Testis (tissue), 3 donors: Measurements from ENCODE around the gene PCDHGA1. TPM values are rescaled to one million over a fixed set of nuclear protein-coding genes. Genes with fewer than 3 reads are reported as not detected.

Experiments used
- DNase-seq: peaks from one replicate; pipeline ENCODE4 v3.0.0-alpha.2; 2019
- H3K27ac ChIP-seq, 2 donors: fragments of 200-600 bp; sonication (generic); one replicate each; pipeline ENCODE4 v1.5.1; 2019
- H3K27me3 ChIP-seq: fragments of 200-600 bp; sonication (generic); one replicate; pipeline ENCODE4 v1.5.1; 2019
- H3K36me3 ChIP-seq: fragments of 200-600 bp; sonication (generic); one replicate; pipeline ENCODE4 v1.5.1; 2017; ENCODE audit warnings: low read depth; ENCODE audit errors: missing control alignments
- H3K4me1 ChIP-seq: fragments of 200-600 bp; sonication (generic); one replicate; pipeline ENCODE4 v1.5.1; 2019
- H3K4me3 ChIP-seq, 2 donors: fragments of 200-600 bp; sonication (generic); one replicate each; pipeline ENCODE4 v1.5.1; 2017 to 2019
- H3K9me3 ChIP-seq: fragments of 200-600 bp; sonication (generic); one replicate; pipeline ENCODE4 v1.5.1; 2017
- POLR2A ChIP-seq: fragments of 450-650 bp; IDR thresholded peaks from one replicate; pipeline ENCODE4 v1.6.1; 2017; ENCODE audit warnings: antibody characterized with exemption, mild to moderate bottlenecking, moderate library complexity
- WGBS, 2 donors: methylation state at CpG; one replicate each; pipeline ENCODE4 v1.1.5; 2018; 5-methylcytosine and 5-hydroxymethylcytosine counted together
- intact Hi-C: fragments of 100-400 bp; cut with DNase I; formaldehyde crosslinking; loops from one replicate; pipeline ENCODE4 v1.15.1; 2023; ENCODE audit warnings: low total_unique reads
- polyA plus RNA-seq: library from polyadenylated mRNA; stranded (reverse); fragments of 350-450 nt; fragmentation: Illumina TruSeq; extraction: RNeasy Lipid Tissue Mini Kit (QIAGEN cat#74804); gene quantifications from one replicate; pipeline ENCODE4 v1.2.3, GENCODE V29; 2014; ENCODE audit warnings: low read depth, low replicate concordance; ENCODE audit not compliant: insufficient read depth
- total RNA-seq, 2 donors: library from RNA; depleted of rRNA; stranded (reverse); fragments of >200 nt; gene quantifications; one replicate each; pipeline ENCODE4 v1.2.3, GENCODE V29; 2016
- TF ChIP-seq, protein P1 (sequence below), 3 experiments: fragments of 450-650 bp in 2 of 3; fragments of 200-600 bp in 1 of 3; sonication (generic) in 1 of 3; IDR thresholded peaks; one replicate each; pipeline ENCODE4 v1.5.1; 2016 to 2019; ENCODE audit warnings: antibody characterized with exemption in 3 of 3, mild to moderate bottlenecking in 2 of 3, moderate library complexity in 1 of 3

Gene PCDHGA1
- total and polyA plus RNA-seq, 3 donors from 2014 or later = 1.6 to 13.1 (median 8.7) TPM

DNA sequence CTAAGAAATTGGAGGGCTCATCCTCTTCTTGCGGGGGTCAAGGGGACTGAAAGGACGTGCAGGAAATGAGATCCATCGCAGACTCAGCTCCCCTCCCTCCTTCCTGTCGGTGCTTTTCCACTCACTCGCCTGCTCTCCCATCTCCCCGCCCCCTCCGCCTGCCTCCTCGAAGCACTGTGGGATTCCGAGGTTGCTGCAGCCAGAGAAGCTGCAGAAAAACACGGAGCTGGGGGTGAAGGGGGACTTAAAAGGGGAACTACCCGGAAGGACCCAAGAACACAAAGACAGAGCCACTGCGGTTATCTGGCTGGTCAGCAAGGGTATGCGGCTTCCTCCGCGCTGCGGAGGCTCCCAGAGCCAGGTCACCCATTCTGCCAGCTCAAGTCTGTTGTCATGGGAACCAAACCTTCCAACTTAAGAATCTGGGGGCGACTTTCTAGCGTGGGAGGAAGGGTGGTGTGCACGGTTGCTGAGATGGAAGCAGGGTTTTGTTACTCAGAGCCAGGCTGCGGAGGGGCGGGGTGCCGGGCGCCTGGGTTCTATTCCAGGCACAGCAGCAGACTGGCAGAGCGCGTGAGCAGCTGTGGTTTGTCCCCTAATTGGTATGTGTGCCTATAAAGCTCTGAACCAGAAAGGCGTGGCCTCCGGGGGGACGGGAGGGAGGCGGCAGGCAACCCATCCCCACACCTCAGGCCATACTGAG is 183.5 kb downstream of the PCDHGA1 start:
- no peaks in the 10 kb centered on the region for H3K36me3 ChIP-seq

DNA sequence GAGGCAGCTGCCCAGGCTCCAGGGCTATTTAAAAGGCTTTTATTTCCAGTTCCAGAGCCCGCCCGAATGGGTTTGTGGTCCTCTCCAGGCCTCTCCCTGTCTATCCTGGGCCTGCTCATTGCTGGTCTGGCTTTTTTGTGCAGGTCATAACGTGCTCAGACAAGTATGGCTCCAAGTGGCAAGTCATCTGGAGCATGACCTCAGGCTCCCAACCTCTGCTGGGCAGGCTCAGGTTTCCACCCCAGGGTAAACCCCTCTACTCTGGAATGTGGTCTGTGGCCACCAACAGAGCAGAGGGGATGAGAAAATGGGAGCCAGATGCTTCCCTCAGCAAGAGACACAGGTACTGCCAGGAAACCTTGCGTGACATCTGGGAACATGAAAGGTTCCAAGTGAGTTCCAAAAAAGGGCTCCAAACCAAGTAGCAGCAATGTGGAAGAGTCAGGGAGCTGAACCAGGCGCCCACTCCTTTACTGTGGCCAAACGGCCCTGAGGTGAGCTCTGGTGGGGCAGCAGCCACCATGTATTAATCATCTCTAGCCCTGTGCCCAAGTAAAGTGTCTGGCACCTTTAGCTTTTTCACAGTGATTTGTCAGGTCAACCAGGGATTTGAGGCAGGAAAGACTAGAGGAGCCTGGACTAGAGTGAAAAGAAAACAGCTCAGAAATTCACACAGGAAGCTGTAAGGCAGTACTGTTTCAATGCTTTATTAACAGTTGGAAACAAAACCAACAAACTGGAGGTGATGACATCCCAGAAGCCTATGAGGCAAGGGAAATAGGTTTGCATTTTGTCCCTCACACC is 184.2 kb downstream of the PCDHGA1 start:
- H3K4me1 ChIP-seq = peaks cover 9% of the 10 kb centered on the region
- H3K9me3 ChIP-seq = no peaks in the 10 kb centered on the region
- no peaks in the 10 kb centered on the region for H3K27me3 ChIP-seq
- TF ChIP-seq, protein P1, sequence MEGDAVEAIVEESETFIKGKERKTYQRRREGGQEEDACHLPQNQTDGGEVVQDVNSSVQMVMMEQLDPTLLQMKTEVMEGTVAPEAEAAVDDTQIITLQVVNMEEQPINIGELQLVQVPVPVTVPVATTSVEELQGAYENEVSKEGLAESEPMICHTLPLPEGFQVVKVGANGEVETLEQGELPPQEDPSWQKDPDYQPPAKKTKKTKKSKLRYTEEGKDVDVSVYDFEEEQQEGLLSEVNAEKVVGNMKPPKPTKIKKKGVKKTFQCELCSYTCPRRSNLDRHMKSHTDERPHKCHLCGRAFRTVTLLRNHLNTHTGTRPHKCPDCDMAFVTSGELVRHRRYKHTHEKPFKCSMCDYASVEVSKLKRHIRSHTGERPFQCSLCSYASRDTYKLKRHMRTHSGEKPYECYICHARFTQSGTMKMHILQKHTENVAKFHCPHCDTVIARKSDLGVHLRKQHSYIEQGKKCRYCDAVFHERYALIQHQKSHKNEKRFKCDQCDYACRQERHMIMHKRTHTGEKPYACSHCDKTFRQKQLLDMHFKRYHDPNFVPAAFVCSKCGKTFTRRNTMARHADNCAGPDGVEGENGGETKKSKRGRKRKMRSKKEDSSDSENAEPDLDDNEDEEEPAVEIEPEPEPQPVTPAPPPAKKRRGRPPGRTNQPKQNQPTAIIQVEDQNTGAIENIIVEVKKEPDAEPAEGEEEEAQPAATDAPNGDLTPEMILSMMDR (IDR thresholded peaks at IDR 0.05) = no peak
- TF ChIP-seq POLR2A = no peak
- 44 to 56% methylated on average over 4 to 6 of the region's 6 CpGs for WGBS, 2 donors
- peak overlapping the region; percentile 67 to 88 for H3K27ac ChIP-seq
- H3K36me3 ChIP-seq = no peaks in the 10 kb centered on the region
- H3K4me3 ChIP-seq = no peak overlapping the region
- no peak for DNase-seq
- intact Hi-C loops = loop anchor here (5.0 kb wide), 1 partner anchor 37 kb away; the partner anchor contains the start of gene PCDHGC3

More for the DNA sequence above, 183.5 kb downstream of the PCDHGA1 start:
- no peaks in the 10 kb centered on the region for H3K27me3 ChIP-seq
- H3K9me3 ChIP-seq = no peaks in the 10 kb centered on the region
- TF ChIP-seq, protein P1 (IDR thresholded peaks at IDR 0.05) = no peak
- no peak for TF ChIP-seq POLR2A
- intact Hi-C loops = loop anchor here (5.0 kb wide), 1 partner anchor 36 kb away; the partner anchor contains the start of gene PCDHGC3
- WGBS, 2 donors = 2 to 6% methylated on average over 23 to 29 of the region's 29 CpGs
- DNase-seq = peak; percentile 90
- H3K4me3 ChIP-seq = peak overlapping the region; percentile 54 to 63
- peak overlapping the region; percentile 67 to 88 for H3K27ac ChIP-seq
- peaks cover 9% of the 10 kb centered on the region for H3K4me1 ChIP-seq

DNA sequence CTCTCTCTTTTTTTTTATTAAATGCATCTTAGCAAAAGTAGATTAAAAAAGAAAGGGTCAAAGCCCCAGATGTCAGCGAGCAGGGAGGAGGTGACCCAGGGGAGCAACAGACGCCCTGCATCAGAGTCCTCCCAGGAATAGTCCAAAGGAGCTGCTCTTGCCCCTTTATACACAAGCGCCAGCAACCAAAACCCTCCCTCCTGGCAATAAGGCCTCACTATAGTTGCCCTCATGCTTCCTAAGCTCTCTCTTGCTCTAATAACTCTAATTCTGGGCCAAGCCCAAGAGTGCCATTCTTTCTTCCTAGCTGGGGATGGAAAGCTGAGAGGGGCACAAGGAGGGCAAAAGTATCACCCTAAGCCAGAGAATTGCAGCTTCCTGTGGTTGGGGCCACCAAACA is 184.8 kb downstream of the PCDHGA1 start:
- Histone ChIP-seq H3K27ac (peak overlapping the region in 1 of 2 donors; percentile 88), H3K4me3 (no peak overlapping the region), H3K27me3 (no peaks in the 10 kb centered on the region), H3K4me1 (peaks cover 13% of the 10 kb centered on the region), H3K36me3 (no peaks in the 10 kb centered on the region), H3K9me3 (no peaks in the 10 kb centered on the region)
- DNase-seq = no peak
- intact Hi-C loops = no loop called here
- WGBS, 2 donors = 76 to 83% methylated on average over 3 of the region's 3 CpGs
- TF ChIP-seq, protein P1 (IDR thresholded peaks at IDR 0.05) = no peak
- no peak for TF ChIP-seq POLR2A

DNA sequence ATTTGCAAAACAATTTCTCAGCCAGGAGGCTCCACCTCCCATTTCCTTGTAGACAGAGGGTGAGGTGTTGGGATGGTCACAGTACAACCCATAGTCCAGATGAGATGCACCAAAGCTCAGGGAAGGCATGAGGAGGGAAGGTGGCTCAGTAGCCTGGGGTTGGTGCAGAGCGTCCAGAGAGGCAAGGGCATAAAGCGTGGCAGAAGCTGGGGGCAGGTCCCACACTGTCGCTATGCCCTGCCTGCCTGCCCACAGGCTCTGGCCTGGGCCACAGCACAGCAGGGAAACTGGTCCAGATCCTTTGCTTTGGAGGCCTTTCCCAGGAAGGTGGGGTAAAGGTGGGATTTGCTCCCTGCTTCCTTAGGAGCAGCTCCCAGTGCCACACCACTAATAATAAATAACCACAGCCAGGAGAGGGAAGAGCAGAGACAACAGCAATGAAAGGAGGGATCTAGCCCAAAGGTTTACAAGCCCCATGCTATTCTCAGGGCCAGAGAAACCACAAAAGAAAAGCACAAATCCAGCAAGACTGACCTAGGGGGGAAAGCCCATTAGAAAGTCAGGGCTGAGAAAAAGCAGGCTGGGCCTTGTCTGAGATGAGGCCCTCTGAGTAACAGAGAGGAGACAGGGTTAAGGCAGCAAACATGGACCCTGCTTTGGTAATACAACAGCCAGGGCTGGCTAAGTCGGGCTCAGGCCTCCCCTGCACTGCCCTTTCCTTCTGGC is 185.8 kb downstream of the PCDHGA1 start:
- Histone ChIP-seq H3K27ac (peak overlapping the region in 1 of 2 donors; percentile 28), H3K36me3 (no peaks in the 10 kb centered on the region), H3K9me3 (no peaks in the 10 kb centered on the region), H3K4me3 (no peak overlapping the region), H3K27me3 (no peaks in the 10 kb centered on the region), H3K4me1 (peaks cover 21% of the 10 kb centered on the region)
- intact Hi-C loops = no loop called here
- DNase-seq = no peak
- TF ChIP-seq, protein P1 (IDR thresholded peaks at IDR 0.05) = no peak
- WGBS, 2 donors = 75 to 92% methylated on average over 4 of the region's 4 CpGs
